ENCODE measurements around the gene UGT1A9.

Gene UGT1A9

DNA sequence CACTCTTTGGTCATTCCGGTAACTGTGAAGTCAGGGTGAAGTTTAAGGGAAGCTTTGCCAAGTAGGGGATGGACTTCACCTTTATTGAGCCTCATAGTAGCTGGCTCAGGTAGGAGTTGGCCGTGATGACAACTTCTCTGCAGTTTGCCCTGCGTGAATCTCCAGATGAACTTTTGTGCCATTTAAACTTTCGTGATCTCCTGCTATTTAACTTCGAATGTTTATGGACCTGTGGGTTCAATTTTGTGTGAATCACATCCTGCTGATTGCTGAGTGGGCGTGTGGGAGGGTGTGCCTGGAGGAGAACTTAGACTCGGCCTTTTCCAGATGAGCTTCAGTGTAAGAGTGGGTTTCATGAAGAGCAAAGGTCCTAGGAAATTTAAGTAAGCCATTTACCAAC is 92.6 kb downstream of the UGT1A9 start:
- no peak for DNase-seq

DNA sequence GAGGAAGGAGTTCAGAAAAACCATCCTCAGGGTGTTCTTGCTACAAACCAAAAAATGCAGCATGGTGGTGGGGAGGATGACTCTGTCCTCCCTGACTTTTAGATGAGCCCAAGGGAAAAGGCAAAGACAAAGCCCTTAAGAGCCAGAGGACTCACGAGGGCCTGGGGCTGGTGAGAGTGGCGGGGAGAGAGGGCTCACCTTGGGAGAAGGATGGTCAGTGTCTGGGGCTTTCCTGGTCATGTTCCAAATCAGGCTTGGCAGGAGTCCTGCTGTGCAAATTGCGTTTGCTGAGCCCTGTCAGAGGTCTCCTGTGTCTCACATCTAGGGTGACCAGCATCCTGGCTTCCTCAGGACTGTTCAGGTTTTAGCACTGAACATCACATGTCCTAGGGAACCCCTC is 93.1 kb downstream of the UGT1A9 start:
- no peak for DNase-seq

DNA sequence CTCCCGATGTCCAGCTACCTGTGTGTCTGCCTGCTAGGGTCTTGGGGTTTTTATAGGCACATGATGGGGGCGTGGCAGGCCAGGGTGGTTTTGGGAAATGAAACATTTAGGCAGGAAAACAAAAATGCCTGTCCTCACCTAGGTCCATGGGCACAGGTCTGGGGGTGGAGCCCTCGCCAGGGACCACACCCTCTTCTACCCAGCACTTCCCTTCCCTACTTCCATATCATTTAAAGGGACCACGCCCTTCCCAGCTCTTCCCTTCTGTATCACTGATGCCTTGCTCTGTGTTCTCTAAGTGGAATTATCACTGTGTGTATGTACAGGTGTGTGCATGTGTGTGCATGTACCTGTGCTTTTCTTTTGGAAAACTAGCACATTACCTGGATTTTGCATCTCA is 94.7 kb downstream of the UGT1A9 start:
- DNase-seq = no peak

DNA sequence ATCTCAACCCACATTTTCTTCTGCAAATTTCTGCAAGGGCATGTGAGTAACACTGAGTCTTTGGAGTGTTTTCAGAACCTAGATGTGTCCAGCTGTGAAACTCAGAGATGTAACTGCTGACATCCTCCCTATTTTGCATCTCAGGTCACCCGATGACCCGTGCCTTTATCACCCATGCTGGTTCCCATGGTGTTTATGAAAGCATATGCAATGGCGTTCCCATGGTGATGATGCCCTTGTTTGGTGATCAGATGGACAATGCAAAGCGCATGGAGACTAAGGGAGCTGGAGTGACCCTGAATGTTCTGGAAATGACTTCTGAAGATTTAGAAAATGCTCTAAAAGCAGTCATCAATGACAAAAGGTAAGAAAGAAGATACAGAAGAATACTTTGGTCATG is 96.4 kb downstream of the UGT1A9 start:
- DNase-seq = no peak

DNA sequence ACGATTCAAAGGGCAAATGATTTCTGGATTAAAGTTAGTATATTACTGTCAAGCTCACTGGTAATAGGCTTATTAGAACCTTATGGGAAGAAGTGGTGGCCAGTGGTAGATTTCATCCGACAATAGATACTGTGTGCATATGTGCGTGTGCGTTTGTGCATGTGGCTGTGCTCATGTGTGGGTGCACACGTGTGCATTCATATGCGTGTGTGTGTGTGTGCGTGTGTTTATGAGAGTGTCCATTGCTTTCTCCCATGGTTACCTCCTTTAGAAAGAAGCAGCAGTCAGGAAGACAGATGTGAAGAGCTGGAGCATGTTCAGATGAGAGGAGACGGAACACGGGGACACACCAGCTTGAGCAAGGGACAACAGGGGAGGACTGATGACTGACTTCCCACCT is 97.6 kb downstream of the UGT1A9 start:
- DNase-seq = no peak

DNA sequence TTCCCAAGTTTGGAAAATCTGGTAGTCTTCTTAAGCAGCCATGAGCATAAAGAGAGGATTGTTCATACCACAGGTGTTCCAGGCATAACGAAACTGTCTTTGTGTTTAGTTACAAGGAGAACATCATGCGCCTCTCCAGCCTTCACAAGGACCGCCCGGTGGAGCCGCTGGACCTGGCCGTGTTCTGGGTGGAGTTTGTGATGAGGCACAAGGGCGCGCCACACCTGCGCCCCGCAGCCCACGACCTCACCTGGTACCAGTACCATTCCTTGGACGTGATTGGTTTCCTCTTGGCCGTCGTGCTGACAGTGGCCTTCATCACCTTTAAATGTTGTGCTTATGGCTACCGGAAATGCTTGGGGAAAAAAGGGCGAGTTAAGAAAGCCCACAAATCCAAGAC is 100.5 kb downstream of the UGT1A9 start:
- no peak for DNase-seq

DNA sequence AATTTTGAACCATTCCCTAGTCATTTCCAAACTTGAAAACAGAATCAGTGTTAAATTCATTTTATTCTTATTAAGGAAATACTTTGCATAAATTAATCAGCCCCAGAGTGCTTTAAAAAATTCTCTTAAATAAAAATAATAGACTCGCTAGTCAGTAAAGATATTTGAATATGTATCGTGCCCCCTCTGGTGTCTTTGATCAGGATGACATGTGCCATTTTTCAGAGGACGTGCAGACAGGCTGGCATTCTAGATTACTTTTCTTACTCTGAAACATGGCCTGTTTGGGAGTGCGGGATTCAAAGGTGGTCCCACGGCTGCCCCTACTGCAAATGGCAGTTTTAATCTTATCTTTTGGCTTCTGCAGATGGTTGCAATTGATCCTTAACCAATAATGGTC is 100.9 kb downstream of the UGT1A9 start:
- DNase-seq = no peak

DNA sequence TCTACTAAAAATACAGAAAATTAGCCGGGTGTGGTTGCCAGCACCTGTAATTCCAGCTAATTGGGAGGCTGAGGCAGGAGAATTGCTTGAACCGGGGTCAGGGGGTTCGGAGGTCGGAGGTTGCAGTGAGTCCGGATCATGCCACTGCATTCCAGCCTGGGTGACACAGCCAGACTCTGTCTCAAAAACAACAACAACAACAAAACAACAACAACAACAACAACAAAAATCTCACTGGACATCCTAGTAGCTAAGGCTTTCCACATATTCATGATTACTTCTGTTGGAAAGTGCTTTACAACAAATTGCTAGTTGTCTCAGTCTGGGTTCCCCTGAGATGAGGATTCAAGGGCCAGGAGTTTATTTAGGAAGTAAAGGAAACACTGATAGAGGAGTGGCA is 102.2 kb downstream of the UGT1A9 start:
- no peak for DNase-seq

DNA sequence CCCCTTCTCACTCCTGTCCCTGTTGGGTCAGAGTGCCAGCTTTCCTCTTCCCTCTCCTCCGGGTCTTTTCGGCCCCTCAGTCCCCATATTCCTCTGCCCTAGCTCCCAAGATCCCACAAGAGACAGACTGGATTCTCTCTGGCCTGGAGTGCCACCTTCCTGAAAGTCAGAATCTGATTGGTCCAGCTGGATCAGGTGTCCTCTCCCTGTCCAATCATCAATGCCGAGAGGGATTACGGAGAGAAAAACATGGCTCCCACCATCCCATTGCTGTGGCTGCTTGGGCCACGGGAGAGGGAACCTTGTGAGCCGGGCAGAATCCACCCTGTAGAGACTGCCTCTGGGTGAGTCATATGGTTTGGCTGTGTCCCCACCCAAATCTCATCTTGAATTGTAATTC is 103.7 kb downstream of the UGT1A9 start:
- no peak for DNase-seq

DNA sequence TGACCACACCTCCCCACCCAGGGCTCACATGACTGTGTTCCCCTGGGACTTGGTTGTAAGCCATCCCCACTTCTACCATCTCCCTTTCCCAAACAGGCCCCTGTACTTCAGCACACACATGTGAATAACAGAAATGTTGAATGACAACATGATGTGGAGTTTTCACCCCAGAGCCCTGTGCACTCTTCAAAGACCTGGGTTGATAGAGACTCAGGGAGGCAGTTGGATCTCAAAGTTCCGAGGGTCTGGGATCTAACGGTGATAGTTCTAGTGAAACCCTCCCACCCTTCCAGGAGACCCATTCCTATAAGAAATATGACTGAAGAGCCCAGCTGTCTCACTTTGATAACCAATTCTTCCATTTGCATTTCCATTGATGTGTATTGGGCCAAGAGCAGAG is 106.3 kb downstream of the UGT1A9 start, which contains the start of gene MROH2A:
MROH2A (plus strand) TSS at position 301 of the 400 bp plus-strand sequence. CDS start 1,029 bp downstream, outside the sequence.
- no peak for DNase-seq

DNA sequence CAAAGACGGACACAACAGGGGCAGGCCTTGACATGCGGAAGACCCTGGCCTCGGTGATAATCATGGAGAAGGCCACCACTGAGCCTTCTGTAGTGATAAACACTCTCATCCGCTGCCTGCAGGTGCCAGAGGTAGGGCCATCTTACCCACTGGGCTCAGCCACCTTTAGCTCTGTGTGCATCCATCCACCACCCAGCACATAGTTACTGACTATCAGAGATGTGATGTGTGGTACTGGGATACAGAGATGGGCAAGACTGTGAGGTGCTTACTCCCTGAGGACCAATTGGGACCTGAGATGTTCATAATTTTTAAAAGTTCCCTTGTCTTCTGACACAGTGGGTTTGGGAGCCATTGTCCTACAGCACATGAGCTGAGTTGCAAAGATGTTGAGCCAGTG is 108.0 kb downstream of the UGT1A9 start:
- no peak for DNase-seq

DNA sequence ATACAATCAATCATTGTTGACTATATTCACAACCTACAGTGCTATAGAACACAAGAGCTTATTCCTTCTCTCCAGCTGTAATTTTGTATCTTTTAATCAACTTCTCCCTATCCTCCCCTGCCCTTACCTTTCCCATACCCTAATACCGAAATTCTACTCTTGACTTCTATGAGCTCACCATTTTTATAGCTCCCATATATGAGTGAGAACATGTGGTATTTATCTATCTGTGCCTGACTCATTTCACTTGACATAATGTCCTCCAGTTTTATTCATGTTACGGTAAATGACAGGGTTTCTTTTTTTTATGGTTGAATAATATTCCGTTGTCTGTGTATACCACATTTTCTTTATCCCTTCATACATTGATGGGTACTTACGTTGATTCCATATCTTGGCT is 109.1 kb downstream of the UGT1A9 start:
- no peak for DNase-seq

DNA sequence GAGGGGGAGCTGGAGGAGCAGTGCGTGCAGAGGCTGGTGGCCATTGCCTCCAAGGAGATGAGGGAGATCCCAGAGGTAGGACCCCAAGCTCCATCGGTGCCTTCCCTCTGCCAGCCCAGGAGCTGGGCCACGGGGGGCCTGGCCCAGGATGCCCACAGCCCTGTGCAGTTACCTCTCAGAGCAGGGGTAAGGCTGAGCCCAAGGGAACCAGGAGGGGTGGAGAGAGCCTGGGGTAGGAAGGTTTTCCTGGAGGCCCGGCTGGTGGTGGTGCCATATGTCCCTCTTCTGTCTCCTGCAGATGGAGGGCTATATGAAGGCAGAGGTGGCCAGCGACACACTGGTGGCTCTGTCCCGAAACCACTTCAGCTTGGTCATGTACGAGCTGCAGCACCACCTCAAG is 117.9 kb downstream of the UGT1A9 start:
- no peak for DNase-seq

DNA sequence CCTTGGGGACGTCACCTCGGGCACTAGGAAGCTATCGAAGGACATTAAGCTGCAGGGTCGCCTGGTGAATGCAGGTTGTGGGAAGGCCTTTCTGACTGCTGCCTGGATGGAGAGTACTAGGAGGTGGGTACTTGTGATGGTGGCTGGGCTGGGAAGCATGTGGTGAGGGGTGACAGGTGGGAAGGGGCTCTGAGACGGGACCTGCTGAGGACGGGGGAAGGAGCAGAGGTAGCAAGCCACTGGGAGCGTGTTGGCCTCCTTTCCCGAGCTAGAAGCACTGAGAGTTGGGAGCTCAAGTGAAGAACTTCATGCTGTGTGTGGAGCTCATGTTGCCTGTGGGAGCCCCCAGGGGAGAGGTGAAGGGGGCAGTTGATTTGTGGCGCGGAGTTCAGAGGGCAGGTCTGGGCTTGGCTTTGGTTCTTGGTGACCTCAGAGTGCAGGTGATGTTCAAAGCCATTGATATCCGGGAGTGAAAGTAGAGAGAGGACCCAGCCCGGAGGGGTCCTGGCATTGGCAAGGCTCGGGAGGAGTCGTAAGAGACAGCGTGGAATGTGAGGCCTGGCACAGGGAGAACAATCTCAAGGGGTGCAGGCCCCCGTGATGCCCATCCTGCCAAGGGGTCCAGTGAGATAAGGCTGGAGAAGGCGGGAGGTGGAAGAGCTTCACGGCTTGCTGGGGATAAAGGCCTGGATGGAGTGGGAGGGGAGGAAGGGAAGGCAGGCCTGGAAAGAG is 119.6 kb downstream of the UGT1A9 start:
- no peak for DNase-seq

DNA sequence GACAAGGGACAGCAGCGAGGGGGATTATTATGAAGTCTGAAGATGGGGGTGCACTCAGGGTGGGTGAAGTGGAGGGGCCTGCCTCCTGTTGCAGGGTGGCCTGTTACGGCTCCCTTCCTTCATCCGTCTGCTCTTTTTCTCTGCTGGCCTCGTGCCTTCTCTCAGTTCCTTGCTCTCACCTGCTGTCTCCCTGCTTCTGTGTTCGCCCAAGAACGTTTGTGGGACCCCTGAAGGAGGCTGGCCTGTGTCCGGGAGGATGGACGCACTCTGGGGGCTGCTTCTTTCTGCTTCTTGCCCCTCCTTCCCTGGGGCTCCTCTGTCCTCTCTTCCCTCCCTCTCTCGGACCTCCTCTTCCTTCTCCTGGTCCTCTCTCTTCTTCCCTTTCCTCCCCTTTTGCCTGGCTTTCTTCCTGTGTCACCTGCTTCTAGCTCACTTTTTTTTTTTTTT is 120.2 kb downstream of the UGT1A9 start:
- DNase-seq = no peak

DNA sequence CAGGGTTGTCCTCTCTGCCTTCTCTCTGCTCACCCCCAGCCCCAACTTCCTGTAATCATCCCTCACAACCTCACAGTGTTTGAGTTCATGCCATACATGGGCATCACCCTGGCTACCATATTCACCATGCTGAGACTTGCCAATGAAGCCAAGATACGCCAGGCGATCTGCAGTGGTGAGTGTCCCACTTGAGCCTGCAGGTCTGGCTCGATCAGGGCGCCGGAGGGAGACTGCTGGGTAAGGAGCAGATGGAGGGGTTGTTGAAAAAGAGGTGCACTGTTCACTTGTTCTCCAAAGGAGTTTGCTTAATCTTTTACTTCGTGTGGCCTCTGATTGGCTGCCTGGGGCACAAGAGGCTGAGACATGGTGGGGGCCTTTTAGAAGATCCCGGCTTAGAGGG is 121.0 kb downstream of the UGT1A9 start:
- no peak for DNase-seq

DNA sequence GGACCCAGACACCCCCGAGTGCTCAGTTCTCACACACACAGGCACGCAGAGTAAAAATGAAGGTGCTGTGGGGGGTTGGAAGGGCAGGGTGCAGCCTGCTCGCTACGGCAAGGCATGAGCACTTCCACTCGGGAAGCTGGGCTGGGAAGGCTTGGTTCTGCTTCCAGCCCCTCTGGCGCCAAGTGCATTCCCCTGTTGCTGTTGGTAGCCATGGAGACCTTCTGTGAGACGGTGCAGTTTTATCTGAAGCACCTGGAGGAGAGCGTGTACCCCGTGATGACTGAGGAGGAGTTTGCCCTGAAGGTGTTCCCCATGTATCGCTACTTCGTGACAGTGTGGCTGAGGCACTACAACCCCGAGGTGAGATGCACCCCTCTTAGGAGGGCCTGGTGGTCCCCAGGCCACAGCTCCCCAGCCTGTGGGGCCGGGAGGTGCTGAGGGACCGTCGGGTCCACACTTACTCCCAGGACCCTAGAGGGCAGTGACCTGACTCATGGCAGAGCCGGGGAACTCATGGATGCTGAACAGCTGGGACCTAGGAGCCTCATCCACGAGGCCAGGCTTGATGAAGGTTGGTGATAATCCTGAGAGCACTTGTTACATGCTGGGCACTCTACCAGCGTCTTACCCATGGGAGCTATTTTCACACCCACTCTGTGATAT is 121.9 kb downstream of the UGT1A9 start:
- DNase-seq = no peak

DNA sequence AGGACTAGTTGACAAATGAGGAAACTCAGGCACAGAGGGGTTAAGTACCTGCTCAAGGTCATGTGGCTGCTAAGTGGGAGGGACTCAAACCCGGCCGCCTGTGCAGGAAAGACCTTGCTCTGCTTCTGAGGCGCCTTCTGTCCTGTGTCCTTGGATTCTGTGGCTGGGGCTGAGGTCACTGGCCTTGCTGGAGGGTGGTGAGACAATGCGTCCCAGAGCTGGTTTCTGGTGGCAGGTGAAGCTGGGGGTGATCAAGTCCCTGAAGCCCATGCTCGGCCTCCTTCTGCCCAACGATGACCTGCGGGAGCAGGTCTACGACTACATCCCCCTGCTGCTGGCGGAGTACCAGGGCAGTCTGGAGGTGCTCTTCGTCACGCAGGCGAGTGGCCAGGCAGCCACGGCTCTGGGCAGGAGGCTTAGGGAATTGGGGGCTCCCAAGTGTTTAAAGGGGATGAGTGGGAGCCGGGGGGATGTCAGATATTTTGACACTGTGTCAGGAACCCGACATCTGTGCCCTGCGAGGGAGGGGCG is 122.5 kb downstream of the UGT1A9 start:
- no peak for DNase-seq

DNA sequence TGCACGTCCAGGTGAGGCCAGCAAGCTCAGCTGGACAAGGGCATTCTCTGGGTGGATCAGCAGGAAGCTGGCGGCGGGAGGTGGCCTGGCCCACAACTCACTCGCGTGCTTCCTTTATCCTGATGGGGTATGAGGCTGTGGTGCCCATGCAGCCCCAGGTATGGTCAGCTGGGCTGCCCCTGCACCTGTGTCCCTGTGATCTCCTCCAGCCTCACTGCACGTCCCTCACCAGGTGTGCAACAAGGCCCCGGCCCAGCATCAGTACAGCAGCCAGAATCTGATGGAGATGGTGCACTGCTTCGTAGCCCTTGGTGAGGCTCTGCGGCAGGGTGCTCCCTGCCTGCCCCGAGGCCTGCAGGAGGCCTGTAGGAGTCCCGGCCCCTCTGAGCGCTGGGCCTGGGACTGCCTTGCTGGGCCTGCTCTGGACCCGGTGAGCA is 124.1 kb downstream of the UGT1A9 start:
- DNase-seq = no peak

DNA sequence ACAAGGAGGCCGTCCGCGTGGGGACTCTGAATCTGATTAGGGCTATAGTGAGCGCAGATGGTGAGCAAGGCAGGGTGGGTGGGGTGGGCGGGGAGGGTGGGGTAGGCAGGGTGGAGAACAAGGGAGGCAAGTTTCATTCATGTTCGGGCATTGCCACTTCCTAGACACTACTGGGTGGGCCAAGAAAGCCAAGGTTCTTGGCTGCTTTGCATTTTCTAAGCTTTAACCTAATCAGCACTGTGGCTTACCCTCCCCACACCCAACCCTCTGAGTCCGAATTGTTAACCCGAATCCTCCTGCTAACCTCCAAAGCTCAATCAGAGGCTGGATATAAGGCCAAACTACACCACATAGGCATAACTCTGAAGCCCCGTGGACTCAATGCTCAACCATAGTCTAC is 124.6 kb downstream of the UGT1A9 start:
- no peak for DNase-seq

DNA sequence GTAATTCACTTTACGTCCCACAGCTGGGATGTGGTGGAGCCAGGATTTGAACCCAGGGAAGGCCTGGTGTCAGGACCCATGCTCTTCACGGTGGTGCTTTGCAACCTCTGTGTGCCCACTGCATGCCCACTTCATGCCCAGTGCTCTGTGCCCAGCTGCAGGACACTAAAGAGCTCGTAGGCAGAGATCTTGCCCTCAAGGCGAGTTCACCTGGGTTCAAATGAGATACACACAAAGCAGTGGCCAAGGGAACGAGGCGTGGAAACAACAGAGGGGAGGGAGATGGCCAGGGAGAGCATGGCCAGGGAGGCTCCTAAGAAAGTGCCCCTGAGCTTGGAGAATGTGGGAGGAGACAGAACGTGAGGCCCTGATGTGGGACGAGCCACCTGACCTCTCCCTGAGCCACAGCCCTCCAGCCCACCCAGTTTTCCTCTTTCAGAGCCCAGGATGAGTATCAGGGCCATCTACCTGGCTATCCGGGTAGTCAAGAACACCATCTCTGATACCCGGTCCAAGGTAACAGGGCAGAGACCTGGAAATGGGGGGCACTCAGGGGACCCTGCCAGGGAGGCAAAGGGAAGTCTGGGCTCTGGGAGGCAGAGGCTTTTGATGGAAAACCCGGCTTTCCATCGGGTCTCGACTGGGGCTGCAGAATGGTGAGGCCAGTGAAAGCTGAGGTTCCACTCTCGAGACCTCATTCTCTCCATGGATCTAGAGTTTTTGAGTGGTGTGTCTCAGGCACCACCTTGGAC is 126.8 kb downstream of the UGT1A9 start:
- DNase-seq = no peak

DNA sequence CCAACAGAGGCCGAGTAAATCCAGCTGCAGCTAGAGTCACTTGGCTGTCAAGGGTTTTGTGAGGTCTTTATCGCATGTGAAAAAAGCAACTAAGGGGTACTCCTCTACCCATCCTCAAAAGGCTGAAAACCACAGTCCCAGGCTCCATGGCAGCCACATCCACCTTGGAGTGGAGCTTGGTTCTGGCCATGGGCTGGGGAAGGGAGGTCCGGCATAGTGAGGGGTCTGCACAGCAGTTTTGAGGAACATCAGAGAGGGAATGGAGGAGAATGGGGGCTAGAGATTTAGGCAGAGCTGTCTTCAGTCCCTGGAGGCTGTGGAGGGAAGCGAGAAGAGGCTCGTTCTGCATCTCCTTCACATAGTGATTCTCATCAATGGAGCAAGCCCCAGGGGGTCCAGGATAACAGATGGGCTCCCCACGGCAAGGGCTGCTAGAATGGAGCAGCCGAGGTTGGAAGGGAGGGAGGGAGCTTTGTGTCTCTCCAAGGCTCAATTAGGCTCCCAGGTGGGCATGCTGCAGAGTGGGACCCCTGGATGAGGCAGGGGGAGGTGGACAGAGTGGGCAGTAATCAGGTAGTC is 127.5 kb downstream of the UGT1A9 start:
- no peak for DNase-seq

DNA sequence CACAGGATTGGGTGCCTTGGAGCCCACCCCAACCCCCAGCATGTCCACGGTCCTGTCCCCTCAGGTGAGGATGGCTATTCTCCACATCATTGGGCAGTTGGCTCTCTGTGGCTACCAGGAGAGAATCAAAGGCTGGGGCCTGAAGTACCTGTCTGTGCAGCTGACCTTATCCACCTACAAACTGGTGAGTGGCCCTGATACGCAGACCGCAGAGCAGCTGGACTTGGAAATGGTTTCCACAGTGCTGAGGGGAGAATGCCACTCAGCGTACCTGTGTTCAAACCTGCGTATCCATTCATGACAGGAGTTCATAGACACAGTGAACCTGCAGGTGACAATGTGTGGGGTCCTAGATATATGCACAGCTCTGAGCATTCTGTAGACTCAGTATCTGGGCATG is 128.0 kb downstream of the UGT1A9 start:
- DNase-seq = no peak
